Rectal smooth muscle tissue (tissue), 1 donor: Measurements from ENCODE around the gene CTDSP1.

Experiments used
- H3K27ac ChIP-seq: one replicate; pipeline ENCODE4 v1.7.0; 2013; ENCODE audit warnings: low read depth, low read length, inconsistent platforms
- H3K27me3 ChIP-seq: one replicate; pipeline ENCODE4 v1.7.0; 2013; ENCODE audit warnings: low read length; ENCODE audit not compliant: control insufficient read depth, insufficient read depth
- H3K36me3 ChIP-seq: one replicate; pipeline ENCODE4 v1.7.0; 2013; ENCODE audit warnings: low read length; ENCODE audit not compliant: control insufficient read depth, insufficient read depth
- H3K4me1 ChIP-seq: one replicate; pipeline ENCODE4 v1.7.0; 2013; ENCODE audit warnings: low read length; ENCODE audit not compliant: control insufficient read depth, insufficient read depth
- H3K4me3 ChIP-seq: one replicate; pipeline ENCODE4 v1.7.0; 2013; ENCODE audit warnings: low read length
- H3K9ac ChIP-seq: one replicate; pipeline ENCODE4 v1.7.0; 2013; ENCODE audit warnings: low read length

The CTDSP1 gene

GRCh38 chr2:218397463-218397819 is 2.2 kb upstream of the CTDSP1 start:
- Histone ChIP-seq H3K9ac (peak overlapping the region; percentile 73), H3K27ac (peak overlapping the region; percentile 100), H3K4me1 (peaks cover 19% of the 10 kb centered on the region), H3K36me3 (peaks cover 7% of the 10 kb centered on the region), H3K4me3 (peak overlapping the region; percentile 81), H3K27me3 (no peaks in the 10 kb centered on the region)

GRCh38 chr2:218397820-218398436 is 1.7 kb upstream of the CTDSP1 start:
- peaks cover 19% of the 10 kb centered on the region for H3K4me1 ChIP-seq
- no peaks in the 10 kb centered on the region for H3K27me3 ChIP-seq
- peak overlapping the region; percentile 73 for H3K9ac ChIP-seq
- H3K36me3 ChIP-seq = peaks cover 10% of the 10 kb centered on the region
- H3K27ac ChIP-seq = peak overlapping the region; percentile 100
- peak overlapping the region; percentile 81 for H3K4me3 ChIP-seq

GRCh38 chr2:218398437-218399390 is 954 bp upstream of the CTDSP1 start:
- no peaks in the 10 kb centered on the region for H3K27me3 ChIP-seq
- peak overlapping the region; percentile 86 for H3K9ac ChIP-seq
- H3K4me3 ChIP-seq = peak overlapping the region; percentile 95
- peaks cover 15% of the 10 kb centered on the region for H3K36me3 ChIP-seq
- H3K4me1 ChIP-seq = peaks cover 19% of the 10 kb centered on the region
- H3K27ac ChIP-seq = peak overlapping the region; percentile 100

GRCh38 chr2:218400167-218400929 is 680 bp downstream of the CTDSP1 start:
- peak overlapping the region; percentile 100 for H3K27ac ChIP-seq
- H3K4me3 ChIP-seq = peak overlapping the region; percentile 86
- no peaks in the 10 kb centered on the region for H3K27me3 ChIP-seq
- peaks cover 22% of the 10 kb centered on the region for H3K36me3 ChIP-seq
- peak overlapping the region; percentile 73 for H3K9ac ChIP-seq
- peaks cover 19% of the 10 kb centered on the region for H3K4me1 ChIP-seq

GRCh38 chr2:218400930-218401881 is 1.5 kb downstream of the CTDSP1 start:
- Histone ChIP-seq H3K27ac (peak overlapping the region; percentile 100), H3K4me1 (peaks cover 24% of the 10 kb centered on the region), H3K9ac (peak overlapping the region; percentile 51), H3K36me3 (peaks cover 22% of the 10 kb centered on the region), H3K27me3 (no peaks in the 10 kb centered on the region), H3K4me3 (peak overlapping the region; percentile 86)

- Histone ChIP-seq H3K27me3 (no peaks in the 10 kb centered on the region), H3K4me3 (peak overlapping the region; percentile 86), H3K36me3 (peaks cover 22% of the 10 kb centered on the region), H3K4me1 (peaks cover 24% of the 10 kb centered on the region), H3K27ac (peak overlapping the region; percentile 100), H3K9ac (no peak overlapping the region)
Observed at GRCh38 chr2:218401890-218402289, 2.2 kb downstream of the CTDSP1 start.

- H3K9ac ChIP-seq = no peak overlapping the region
- no peak overlapping the region for H3K27ac ChIP-seq
- peaks cover 24% of the 10 kb centered on the region for H3K4me1 ChIP-seq
- no peak overlapping the region for H3K4me3 ChIP-seq
- peaks cover 22% of the 10 kb centered on the region for H3K36me3 ChIP-seq
- H3K27me3 ChIP-seq = no peaks in the 10 kb centered on the region
Observed at GRCh38 chr2:218402491-218402901, 2.8 kb downstream of the CTDSP1 start.

- H3K4me3 ChIP-seq = no peak overlapping the region
Observed at GRCh38 chr2:218402911-218403411, 3.3 kb downstream of the CTDSP1 start.

GRCh38 chr2:218403810-218404209 is 4.1 kb downstream of the CTDSP1 start:
- no peak overlapping the region for H3K4me3 ChIP-seq
- no peak overlapping the region for H3K27ac ChIP-seq
- peaks cover 25% of the 10 kb centered on the region for H3K4me1 ChIP-seq
- peaks cover 22% of the 10 kb centered on the region for H3K36me3 ChIP-seq
- H3K9ac ChIP-seq = no peak overlapping the region
- no peaks in the 10 kb centered on the region for H3K27me3 ChIP-seq

More at GRCh38 chr2:218402911-218403411, 3.3 kb downstream of the CTDSP1 start:
- peaks cover 22% of the 10 kb centered on the region for H3K36me3 ChIP-seq
- H3K27me3 ChIP-seq = no peaks in the 10 kb centered on the region
- H3K4me1 ChIP-seq = peaks cover 25% of the 10 kb centered on the region
- H3K9ac ChIP-seq = no peak overlapping the region
- H3K27ac ChIP-seq = no peak overlapping the region

GRCh38 chr2:218404351-218405085 is 4.8 kb downstream of the CTDSP1 start:
- Histone ChIP-seq H3K4me1 (peaks cover 25% of the 10 kb centered on the region), H3K4me3 (no peak overlapping the region), H3K9ac (no peak overlapping the region), H3K27ac (no peak overlapping the region), H3K36me3 (peaks cover 22% of the 10 kb centered on the region), H3K27me3 (no peaks in the 10 kb centered on the region)
